Spleen (tissue), 11 donors: ENCODE results near the gene DSN1. TPM values are rescaled to one million over a fixed set of nuclear protein-coding genes. Genes with fewer than 3 reads are reported as not detected.

Experiments
- DNase-seq: peaks from one replicate; pipeline ENCODE4 v3.0.0-alpha.2; 2020
- H3K27ac ChIP-seq, 8 donors: fragments of 200-600 bp; sonication (generic) in 7 of 8; 1 replicate in 4 of 8; 2 replicates in 4 of 8; pipeline versions ENCODE4 v1.5.0 to v1.8.0; 2016 to 2021; ENCODE audit warnings: inconsistent platforms in 4 of 8, mild to moderate bottlenecking in 4 of 8, moderate library complexity in 1 of 8
- H3K27me3 ChIP-seq, 7 donors: fragments of 200-600 bp; sonication (generic) in 6 of 7; replicated peaks in 1 of 7; 1 replicate in 4 of 7; 2 replicates in 3 of 7; pipeline versions ENCODE4 v1.5.0 to v1.8.0; 2016 to 2021; ENCODE audit warnings: inconsistent platforms in 3 of 7, mild to moderate bottlenecking in 1 of 7
- H3K36me3 ChIP-seq, 6 donors: fragments of 200-600 bp; sonication (generic) in 5 of 6; 1 replicate in 4 of 6; 2 replicates in 2 of 6; pipeline versions ENCODE4 v1.5.0 to v1.8.0; 2016 to 2021; ENCODE audit warnings: inconsistent platforms in 2 of 6
- H3K4me1 ChIP-seq, 6 donors: fragments of 200-600 bp; sonication (generic) in 5 of 6; 1 replicate in 3 of 6; 2 replicates in 3 of 6; pipeline versions ENCODE4 v1.5.0 to v1.8.0; 2016 to 2021; ENCODE audit warnings: inconsistent platforms in 3 of 6
- H3K4me3 ChIP-seq, 8 donors: fragments of 200-600 bp; sonication (generic) in 7 of 8; 1 replicate in 4 of 8; 2 replicates in 4 of 8; pipeline versions ENCODE4 v1.5.0 to v1.8.0; 2016 to 2021; ENCODE audit warnings: inconsistent platforms in 4 of 8, mild to moderate bottlenecking in 4 of 8, moderate library complexity in 2 of 8
- H3K9me3 ChIP-seq, 8 donors: fragments of 200-600 bp; sonication (generic) in 7 of 8; 1 replicate in 4 of 8; 2 replicates in 4 of 8; pipeline versions ENCODE4 v1.5.0 to v1.8.0; 2016 to 2021; ENCODE audit warnings: inconsistent platforms in 4 of 8
- CTCF ChIP-seq, 11 experiments: fragments of 200-600 bp in 7 of 11; fragments of 450-650 bp in 4 of 11; sonication (generic) in 4 of 11; IDR thresholded peaks in 8 of 11; conservative IDR thresholded peaks in 3 of 11; 1 replicate in 7 of 11; 2 replicates in 4 of 11; pipeline versions ENCODE4 v1.4.0 to v1.8.0; 2016 to 2021; ENCODE audit warnings: antibody characterized with exemption in 11 of 11, inconsistent platforms in 4 of 11, mild to moderate bottlenecking in 1 of 11
- POLR2A ChIP-seq, 3 donors: fragments of 450-650 bp; IDR thresholded peaks; one replicate each; pipeline ENCODE4 v1.5.1; 2017; ENCODE audit warnings: antibody characterized with exemption in 3 of 3, mild to moderate bottlenecking in 1 of 3
- POLR2AphosphoS5 ChIP-seq, 3 donors: sonication (generic); formaldehyde crosslinking; IDR thresholded peaks; one replicate each; pipeline ENCODE4 v1.5.1; 2017; ENCODE audit warnings: antibody characterized with exemption in 3 of 3
- WGBS, 5 donors: extraction: QIAGEN DNeasy Blood & Tissue Kit in 3 of 5; methylation state at CpG; one replicate each; pipeline versions ENCODE4 v1.1.5 to v1.1.7; 2013 to 2018; 5-methylcytosine and 5-hydroxymethylcytosine counted together
- intact Hi-C: fragments of 100-400 bp; cut with DNase I; formaldehyde crosslinking; loops from one replicate; pipeline ENCODE4 v1.15.0; 2023; ENCODE audit warnings: low total_unique reads
- polyA plus RNA-seq, 3 donors: library from polyadenylated mRNA; stranded (reverse); fragments of 200-250 nt; gene quantifications; one replicate each; pipeline ENCODE4 v1.2.1, GENCODE V29; 2013
- total RNA-seq, 7 donors: library from RNA; depleted of rRNA in 3 of 7; stranded (reverse); fragments of >200 nt in 3 of 7; fragmentation: NEBNext Ultra II Directional in 4 of 7; extraction: Animal tissue kit (Norgen Biotek cat#: 25700) in 4 of 7; gene quantifications; one replicate each; pipeline versions ENCODE4 v1.1.0 to v1.2.1, GENCODE V29; 2016 to 2021
- donor health status: healthy with polysubstance abuse.
- donor health status: DM: no; HTN: no; CAD: no; lungs with moderate emphysema.
- donor health status: DM: no; HTN: no; CAD: no.
- donor health status: Bipolar disorder and iron deficiency.
- donor health status: healthy.
- donor health status: DM: no; HTN: no; CAD: no.
- donor health status: DM: yes; HTN: yes; CAD: no.

DSN1 gene
- total and polyA plus RNA-seq, 10 donors = 8.6 to 16.7 (median 11.8) TPM

- TF ChIP-seq CTCF (IDR thresholded peaks at IDR 0.05 in 8 of 11, conservative IDR thresholded peaks at IDR 0.05 in 3 of 11) = no peak
- no peak for TF ChIP-seq POLR2AphosphoS5 (IDR thresholded peaks at IDR 0.05)
- TF ChIP-seq POLR2A (IDR thresholded peaks at IDR 0.05) = no peak
- peaks cover 3 to 73% (median 22%) of the 10 kb centered on the region in 6 donors for H3K36me3 ChIP-seq
- H3K4me1 ChIP-seq = peaks cover 7 to 33% (median 26%) of the 10 kb centered on the region in 6 donors
- WGBS, 5 donors = 93 to 96% (median 96%) methylated on average over 5 of the region's 5 CpGs
- H3K9me3 ChIP-seq = no peaks in the 10 kb centered on the region
- H3K4me3 ChIP-seq = no peak overlapping the region
- intact Hi-C loops = loop anchor here (10.0 kb wide), 1 partner anchor 138 kb away; no protein-coding TSS in a partner anchor
- no peaks in the 10 kb centered on the region for H3K27me3 ChIP-seq
- no peak overlapping the region for H3K27ac ChIP-seq
- DNase-seq = no peak
These were observed 21.0 kb downstream of the DSN1 start for GRCh38 chr20:36752582-36752981.

GRCh38 chr20:36745927-36746659, 27.5 kb downstream of the DSN1 start, which contains the start of gene NDRG3:
Gene NDRG3 (minus strand): TSS chr20:36746090. CDS start chr20:36721735, 24,355 bp downstream.
- peak; percentile 99 for DNase-seq
- intact Hi-C loops = no loop called here
- peak within 1 kb of the TSS; percentile 21 to 86 (median 78) for H3K27ac ChIP-seq
- peak; percentile 60 to 78 (median 65) for TF ChIP-seq POLR2AphosphoS5 (IDR thresholded peaks at IDR 0.05)
- TF ChIP-seq POLR2A (IDR thresholded peaks at IDR 0.05) = peak in 1 of 3 donors; percentile 53
- peak in 5 of 11 experiments; percentile 16 to 43 (median 29) for TF ChIP-seq CTCF (IDR thresholded peaks at IDR 0.05 in 8 of 11, conservative IDR thresholded peaks at IDR 0.05 in 3 of 11)
- H3K27me3 ChIP-seq = no peaks in the 10 kb centered on the region
- H3K4me3 ChIP-seq = peak within 1 kb of the TSS; percentile 53 to 98 (median 84)
- peaks cover 0 to 11% (median 0%) of the 10 kb centered on the region in 6 donors for H3K36me3 ChIP-seq
- 3 to 9% (median 5%) methylated on average over 26 to 63 of the region's 63 CpGs for WGBS, 5 donors
- peaks cover 8 to 26% (median 19%) of the 10 kb centered on the region in 6 donors for H3K4me1 ChIP-seq
- H3K9me3 ChIP-seq = no peaks in the 10 kb centered on the region

GRCh38 chr20:36745234-36745926, 28.2 kb downstream of the DSN1 start:
- peak overlapping the region in 6 of 8 donors; percentile 25 to 86 (median 80) for H3K27ac ChIP-seq
- WGBS, 5 donors = 5 to 16% (median 10%) methylated on average over 27 to 44 of the region's 44 CpGs
- H3K9me3 ChIP-seq = no peaks in the 10 kb centered on the region
- H3K27me3 ChIP-seq = no peaks in the 10 kb centered on the region
- no peak for DNase-seq
- intact Hi-C loops = no loop called here
- H3K4me1 ChIP-seq = peaks cover 8 to 26% (median 19%) of the 10 kb centered on the region in 6 donors
- no peak for TF ChIP-seq CTCF (IDR thresholded peaks at IDR 0.05 in 8 of 11, conservative IDR thresholded peaks at IDR 0.05 in 3 of 11)
- no peak for TF ChIP-seq POLR2A (IDR thresholded peaks at IDR 0.05)
- no peak for TF ChIP-seq POLR2AphosphoS5 (IDR thresholded peaks at IDR 0.05)
- peaks cover 0 to 4% (median 0%) of the 10 kb centered on the region in 6 donors for H3K36me3 ChIP-seq
- peak overlapping the region; percentile 53 to 98 (median 84) for H3K4me3 ChIP-seq
